B cell (primary cell): ENCODE data around the gene PDIA2. TPM values are rescaled to one million over a fixed set of nuclear protein-coding genes. Genes with fewer than 3 reads are reported as not detected.
A peak's percentile ranks its signal among the peaks of the same experiment; 100 is the strongest.

Experiments
- ATAC-seq: fragments of 200-7000 bp; cut with Tn5 transposase; one replicate; pipeline ENCODE4 v1.10.0; 2021; ENCODE audit warnings: low read depth, mild to moderate bottlenecking, moderate number of reproducible peaks, moderate library complexity
- CTCF ChIA-PET: fragments of 350-600 bp; sonication (Branson Sonifier 250); formaldehyde crosslinking; loops from one replicate; lab custom pipeline; 2021; ENCODE audit warnings: antibody characterized with exemption, inconsistent platforms; lab: Charles Lee
- POLR2A ChIA-PET: fragments of 350-600 bp; sonication (Branson Sonifier 250); formaldehyde crosslinking; loops from one replicate; lab custom pipeline; 2021; ENCODE audit warnings: antibody characterized with exemption; lab: Charles Lee
- DNase-seq: peaks from one replicate; pipeline ENCODE4 v3.0.0; 2013
- H2AFZ ChIP-seq: 2 replicates; pipeline ENCODE4 v1.6.1; 2012; ENCODE audit warnings: mild to moderate bottlenecking, low read depth, low read length; ENCODE audit not compliant: insufficient read depth, poor library complexity, severe bottlenecking
- H3K27ac ChIP-seq, 2 donors: 1 replicate in 1 of 2; 2 replicates in 1 of 2; pipeline ENCODE4 v1.5.1; 2012 to 2013; ENCODE audit warnings: low read length in 2 of 2, mild to moderate bottlenecking in 2 of 2, moderate library complexity in 1 of 2
- H3K27me3 ChIP-seq, 4 experiments: fragments of 200-600 bp in 1 of 4; sonication (generic) in 1 of 4; replicated peaks in 1 of 4; 1 replicate in 2 of 4; 2 replicates in 2 of 4; pipeline versions ENCODE4 v1.6.1 to v1.7.0; 2013 to 2016; ENCODE audit warnings: low read length in 3 of 4, mild to moderate bottlenecking in 2 of 4, mixed read lengths in 1 of 4, moderate library complexity in 1 of 4; ENCODE audit not compliant: insufficient read depth in 4 of 4, control insufficient read depth in 3 of 4; ENCODE audit errors: control extremely low read depth in 1 of 4
- H3K36me3 ChIP-seq, 2 experiments: replicated peaks in 1 of 2; 1 replicate in 1 of 2; 2 replicates in 1 of 2; pipeline versions ENCODE4 v1.6.1 to v1.7.1; 2013; ENCODE audit warnings: low read length in 1 of 2; ENCODE audit not compliant: insufficient read depth in 2 of 2, control insufficient read depth in 1 of 2; ENCODE audit errors: control extremely low read depth in 1 of 2, extremely low read depth in 1 of 2
- H3K4me1 ChIP-seq, 2 donors: fragments of 200-600 bp in 1 of 2; sonication (generic) in 1 of 2; 1 replicate in 1 of 2; 2 replicates in 1 of 2; pipeline versions ENCODE4 v1.5.1 to v1.6.1; 2013 to 2017; ENCODE audit warnings: low read length in 2 of 2; ENCODE audit not compliant: control insufficient read depth in 2 of 2, insufficient read depth in 2 of 2
- H3K4me2 ChIP-seq: replicated peaks from 2 replicates; pipeline ENCODE3; 2012; ENCODE audit warnings: mild to moderate bottlenecking, low read depth, low read length; ENCODE audit not compliant: poor library complexity, severe bottlenecking
- H3K4me3 ChIP-seq, 5 experiments: fragments of 200-600 bp in 1 of 5; sonication (generic) in 1 of 5; 1 replicate in 3 of 5; 2 replicates in 2 of 5; pipeline versions ENCODE4 v1.5.1 to v1.7.0; 2011 to 2016; ENCODE audit warnings: low read length in 4 of 5, mild to moderate bottlenecking in 4 of 5, low read depth in 2 of 5, control low read depth in 1 of 5, moderate library complexity in 1 of 5; ENCODE audit not compliant: insufficient read depth in 1 of 5; ENCODE audit errors: control extremely low read depth in 1 of 5, extremely low read depth in 1 of 5
- H3K79me2 ChIP-seq: fragments of 200-600 bp; sonication (generic); one replicate; pipeline ENCODE4 v1.6.0; 2016; ENCODE audit warnings: low read length; ENCODE audit not compliant: control insufficient read depth, insufficient read depth
- H3K9ac ChIP-seq: fragments of 200-600 bp; sonication (generic); 2 replicates; pipeline ENCODE4 v1.6.1; 2017; ENCODE audit warnings: mild to moderate bottlenecking, low read length, moderate library complexity
- H3K9me3 ChIP-seq, 3 donors: one replicate each; pipeline versions ENCODE4 v1.6.1 to v1.7.1; 2013; ENCODE audit warnings: low read length in 2 of 3; ENCODE audit not compliant: control insufficient read depth in 2 of 3, insufficient read depth in 1 of 3; ENCODE audit errors: control extremely low read depth in 1 of 3
- H4K20me1 ChIP-seq: 2 replicates; pipeline ENCODE4 v1.6.0; 2012; ENCODE audit warnings: mild to moderate bottlenecking, low read length; ENCODE audit not compliant: insufficient read depth, control insufficient read depth, poor library complexity, severe bottlenecking
- H3K27ac Mint-ChIP-seq: one replicate; pipeline ENCODE4 v1.8.0; 2021; ENCODE audit warnings: mixed read lengths
- H3K27me3 Mint-ChIP-seq: one replicate; pipeline ENCODE4 v1.8.0; 2021; ENCODE audit warnings: mixed read lengths
- H3K4me1 Mint-ChIP-seq: one replicate; pipeline ENCODE4 v1.8.0; 2021; ENCODE audit warnings: mixed read lengths
- H3K4me3 Mint-ChIP-seq: one replicate; pipeline ENCODE4 v1.8.0; 2021; ENCODE audit warnings: mixed read lengths
- H3K9me3 Mint-ChIP-seq: one replicate; pipeline ENCODE4 v1.8.0; 2022; ENCODE audit warnings: mixed read lengths; ENCODE audit not compliant: insufficient read depth
- CTCF ChIP-seq: fragments of 200-600 bp; IDR thresholded peaks from one replicate; pipeline ENCODE4 v1.8.0; 2022; ENCODE audit warnings: antibody characterized with exemption, mild to moderate bottlenecking
- EZH2 ChIP-seq: IDR thresholded peaks from 2 replicates; pipeline ENCODE4 v1.6.1; 2012; ENCODE audit warnings: borderline replicate concordance, low read depth, mild to moderate bottlenecking, moderate library complexity, low read length; ENCODE audit not compliant: insufficient read depth, poor library complexity, severe bottlenecking
- WGBS: methylation state at CpG from one replicate; pipeline ENCODE4 v1.1.5; 2013; ENCODE audit warnings: missing lambda C conversion rate; ENCODE audit not compliant: insufficient coverage; 5-methylcytosine and 5-hydroxymethylcytosine counted together
- intact Hi-C: fragments of 100-400 bp; cut with micrococcal nuclease; formaldehyde crosslinking; loops from one replicate; pipeline ENCODE4 v1.10.0; 2022
- polyA plus RNA-seq: library from polyadenylated mRNA; depleted of rRNA; stranded (reverse); fragments of >200 nt; gene quantifications from 2 replicates; pipeline ENCODE4 v1.2.3, GENCODE V29; 2012
- total RNA-seq, 2 donors: library from RNA; stranded (reverse); fragments of 120-200 nt in 1 of 2; gene quantifications; 1 replicate in 1 of 2; 2 replicates in 1 of 2; pipeline versions ENCODE4 v1.2.3 to v1.2.4, GENCODE V29; 2013 to 2022

PDIA2 gene
- total and polyA plus RNA-seq, 2 donors (not counting 1 experiment from before 2014, with no cell fraction given) = 0.06 TPM; not detected in 1

- peaks cover 0 to 2% of the 10 kb centered on the region in 2 experiments for H3K36me3 ChIP-seq
- no peaks in the 10 kb centered on the region for H3K9me3 ChIP-seq
- H3K4me3 ChIP-seq = peak overlapping the region in 4 of 5 experiments; percentile 33 to 58 (median 41)
- H2AFZ ChIP-seq = peak overlapping the region; percentile 30
- peak; percentile 74 for ATAC-seq
- peak; percentile 81 for DNase-seq
- Mint-ChIP-seq H3K9me3 (no peaks in the 10 kb centered on the region), H3K4me1 (peaks cover 43% of the 10 kb centered on the region), H3K27ac (peak overlapping the region; percentile 61), H3K27me3 (no peaks in the 10 kb centered on the region), H3K4me3 (peak overlapping the region; percentile 81)
- peaks cover 22 to 34% of the 10 kb centered on the region in 2 donors for H3K4me1 ChIP-seq
- peaks cover 77% of the 10 kb centered on the region for H4K20me1 ChIP-seq
- H3K79me2 ChIP-seq = peaks cover 61% of the 10 kb centered on the region
- TF ChIP-seq CTCF = no peak
- TF ChIP-seq EZH2 = no peak
- CTCF ChIA-PET = no interaction called here
- H3K27ac ChIP-seq = peak overlapping the region; percentile 60 to 65
- 12% methylated on average over 54 of the region's 55 CpGs for WGBS
- peak overlapping the region; percentile 54 for H3K9ac ChIP-seq
- POLR2A ChIA-PET = interaction anchor here (1.2 kb wide), 1 partner anchor 89 kb away, joined by 4 read pairs; no protein-coding TSS in a partner anchor
- peak overlapping the region; percentile 84 for H3K4me2 ChIP-seq
- intact Hi-C loops = no loop called here
- no peaks in the 10 kb centered on the region for H3K27me3 ChIP-seq
Observed at GRCh38 chr16:324451-325334, 41.7 kb downstream of the PDIA2 start.
